HFF-Myc (cell line): ENCODE measurements around the gene PALD1.

Source experiments
- DNase-seq: peaks from one replicate; pipeline ENCODE4 v3.0.0-alpha.2; 2011; ENCODE audit warnings: low read depth; ENCODE audit errors: extremely low read depth
- H3K4me3 ChIP-seq: replicated peaks from 2 replicates; pipeline ENCODE4 v1.5.1; 2011; ENCODE audit warnings: low read depth, mild to moderate bottlenecking, control low read depth, low read length
- CTCF ChIP-seq: IDR thresholded peaks from 2 replicates; pipeline ENCODE4 v1.5.1; 2012; ENCODE audit warnings: mild to moderate bottlenecking, low read depth, low read length, control low read depth; ENCODE audit errors: missing control alignments

Gene PALD1

GRCh38 chr10:70497120-70497545, 18.6 kb downstream of the PALD1 start:
- no peak for DNase-seq
- TF ChIP-seq CTCF = no peak
- H3K4me3 ChIP-seq = no peak overlapping the region

GRCh38 chr10:70498970-70499835, 20.6 kb downstream of the PALD1 start:
- TF ChIP-seq CTCF = no peak
- DNase-seq = no peak
- no peak overlapping the region for H3K4me3 ChIP-seq

GRCh38 chr10:70499836-70500167, 21.2 kb downstream of the PALD1 start:
- TF ChIP-seq CTCF = no peak
- no peak for DNase-seq
- H3K4me3 ChIP-seq = no peak overlapping the region

- DNase-seq = no peak
- no peak overlapping the region for H3K4me3 ChIP-seq
- TF ChIP-seq CTCF = no peak
These were observed 21.8 kb downstream of the PALD1 start for GRCh38 chr10:70500368-70500767.

- no peak for DNase-seq
- no peak overlapping the region for H3K4me3 ChIP-seq
- no peak for TF ChIP-seq CTCF
These were observed 22.3 kb downstream of the PALD1 start for GRCh38 chr10:70500812-70501301.

GRCh38 chr10:70502406-70502805, 23.8 kb downstream of the PALD1 start:
- no peak for DNase-seq
- H3K4me3 ChIP-seq = no peak overlapping the region
- TF ChIP-seq CTCF = no peak
